GM13977 (cell line): ENCODE results near the gene USB1.

Source experiments
- DNase-seq: peaks from one replicate; pipeline ENCODE4 v3.0.0; 2012; ENCODE audit warnings: low spot score
- CTCF ChIP-seq: IDR thresholded peaks from 2 replicates; pipeline ENCODE4 v1.5.1; 2012; ENCODE audit warnings: mild to moderate bottlenecking, control low read depth; ENCODE audit not compliant: insufficient read depth; ENCODE audit errors: extremely low read depth, missing control alignments
- in situ Hi-C: fragments of 300-500 bp; cut with MboI; formaldehyde crosslinking; loops from one replicate; pipeline ENCODE4 v1.12.0; 2022; ENCODE audit warnings: low sequenced_read_pairs, low pct_unique_long_range_greater_than_20kb, mixed read lengths, inconsistent platforms; ENCODE audit not compliant: unreplicated experiment

Gene USB1

DNA sequence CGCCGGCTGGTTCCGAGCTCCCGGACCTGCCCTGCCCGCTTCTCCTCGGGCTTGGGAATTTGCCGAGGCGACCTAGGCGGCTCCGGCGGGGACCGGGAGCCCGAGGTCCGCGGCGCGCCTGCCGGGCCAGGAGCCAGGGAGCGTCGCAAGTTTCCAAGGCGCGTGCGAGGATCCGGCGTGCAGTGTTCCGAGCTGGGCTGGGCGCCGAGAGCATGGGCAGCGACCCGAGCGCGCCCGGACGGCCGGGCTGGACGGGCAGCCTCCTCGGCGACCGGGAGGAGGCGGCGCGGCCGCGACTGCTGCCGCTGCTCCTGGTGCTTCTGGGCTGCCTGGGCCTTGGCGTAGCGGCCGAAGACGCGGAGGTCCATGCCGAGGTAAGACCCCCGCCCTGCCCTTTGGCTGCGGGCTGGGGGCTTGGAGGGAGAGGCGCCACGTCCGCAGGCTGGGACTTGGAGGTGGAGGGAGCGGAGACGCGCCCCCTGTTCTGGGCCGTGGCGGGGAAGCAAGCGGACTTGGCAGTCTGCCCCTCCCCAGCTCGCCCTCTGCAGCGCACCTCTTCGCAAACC is 25.0 kb downstream of the USB1 start:
- DNase-seq = no peak
- in situ Hi-C loops = no loop called here
- no peak for TF ChIP-seq CTCF

DNA sequence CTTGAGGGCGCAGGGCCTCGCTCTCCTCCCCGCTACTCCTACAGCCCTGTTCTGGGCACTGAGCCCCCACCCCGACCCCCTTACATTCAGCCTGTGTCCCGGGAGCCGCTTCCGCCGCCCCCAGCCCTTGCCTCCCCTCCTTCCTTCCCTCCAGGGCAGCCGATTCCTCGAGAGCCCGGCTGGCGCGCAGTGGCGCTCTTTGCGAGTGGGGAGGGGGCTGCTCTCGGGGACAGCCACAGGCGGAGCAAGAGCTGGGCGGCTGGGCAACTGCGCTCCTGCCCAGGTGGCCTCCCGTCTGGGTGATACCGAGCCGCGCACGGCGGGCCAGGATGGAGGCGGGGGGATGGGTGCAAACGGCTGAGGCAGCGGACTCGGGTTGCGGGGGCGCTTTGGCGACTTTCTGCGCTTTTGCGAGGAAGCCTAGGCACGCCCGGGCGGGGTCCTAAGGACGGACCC is 25.5 kb downstream of the USB1 start:
- DNase-seq = no peak
- in situ Hi-C loops = no loop called here

DNA sequence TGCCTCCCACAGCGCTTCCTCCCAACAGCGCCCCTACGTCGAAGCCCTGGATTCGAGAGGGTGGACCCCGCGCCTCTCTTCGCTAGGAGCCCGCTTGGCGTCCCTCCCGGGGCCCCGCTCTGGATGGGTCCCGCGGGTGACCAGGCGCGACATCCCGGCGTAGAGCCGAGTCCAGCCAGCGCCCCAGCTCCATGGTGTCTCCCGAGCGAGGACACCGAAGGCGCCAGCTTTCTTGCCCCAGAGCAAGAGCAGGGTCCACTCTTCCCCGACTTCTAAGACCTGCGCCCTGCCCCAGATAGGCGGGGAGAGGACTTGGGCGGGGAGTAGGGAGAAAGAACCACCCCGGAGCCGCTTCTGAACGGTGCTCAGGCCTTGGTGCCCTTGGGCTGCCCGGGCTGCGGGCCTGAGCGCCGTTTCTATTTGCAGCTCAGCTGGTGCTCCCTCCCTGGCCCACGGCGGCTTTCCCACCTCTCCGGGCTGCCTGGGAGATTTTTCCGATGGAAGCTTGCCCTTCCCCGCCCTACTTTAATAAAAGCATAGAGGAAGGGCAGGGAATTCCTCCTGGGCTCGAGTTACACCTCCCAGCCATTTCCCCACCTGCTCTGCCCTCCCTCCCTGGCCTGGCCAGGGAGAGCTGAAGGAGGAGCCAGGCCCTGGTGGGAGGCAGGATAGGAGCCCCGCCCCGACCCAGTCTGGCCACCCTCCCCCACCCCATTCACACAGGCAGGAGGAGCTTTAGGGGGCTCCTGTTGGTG is 26.1 kb downstream of the USB1 start:
- in situ Hi-C loops = no loop called here
- TF ChIP-seq CTCF = no peak
- no peak for DNase-seq

More for the DNA sequence above, 25.5 kb downstream of the USB1 start:
- no peak for TF ChIP-seq CTCF

GRCh38 chr16:58027916-58028455 is 26.8 kb downstream of the USB1 start:
- no peak for DNase-seq
- TF ChIP-seq CTCF = no peak
- in situ Hi-C loops = no loop called here

- in situ Hi-C loops = no loop called here
- TF ChIP-seq CTCF = no peak
These were observed 27.4 kb downstream of the USB1 start for GRCh38 chr16:58028541-58029070.

DNA sequence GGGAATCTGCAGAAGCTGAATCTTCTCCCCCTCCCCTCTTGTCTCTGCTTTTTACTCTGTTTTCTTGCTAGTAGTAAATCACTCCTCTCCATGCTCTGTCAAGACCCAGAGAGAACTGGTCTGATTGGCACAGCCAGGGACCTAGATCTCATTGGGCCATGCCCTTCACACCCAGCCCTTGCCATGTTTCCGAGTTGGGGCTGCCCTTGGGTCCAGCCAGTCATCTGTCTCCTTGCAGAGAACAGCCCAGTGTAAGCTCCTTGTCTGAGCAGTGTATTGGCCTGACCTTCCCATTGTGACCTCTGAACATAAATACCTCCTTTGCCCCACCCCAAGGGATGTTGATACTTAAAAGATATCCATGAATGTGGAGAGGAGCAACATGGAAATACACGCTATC is 28.2 kb downstream of the USB1 start:
- TF ChIP-seq CTCF = no peak
- in situ Hi-C loops = no loop called here
- no peak for DNase-seq

More at GRCh38 chr16:58028541-58029070, 27.4 kb downstream of the USB1 start:
- no peak for DNase-seq
